ENCODE measurements around the gene KRT75.

- no peak for TF ChIP-seq POLR2A (IDR thresholded peaks at IDR 0.05; ENCODE audit: low read depth, low read length)
- no peak for TF ChIP-seq TAF1 (IDR thresholded peaks at IDR 0.05; ENCODE audit: borderline replicate concordance, low read depth, low read length)
Observed at GRCh38 chr12:52405922-52406385, 28.2 kb downstream of the KRT75 start, which contains the start of gene KRT82.

Data from GM12892 (cell line).